NCI-H524 (cell line): Measurements from ENCODE around the gene GRK5.

Experiments
- DNase-seq, 2 experiments: peaks; one replicate each; lab custom pipeline; 2025; lab: John Stamatoyannopoulos, UW

The GRK5 gene

GRCh38 chr10:119405520-119405807 is 198.1 kb downstream of the GRK5 start:
- no peak for DNase-seq

GRCh38 chr10:119406137-119406536 is 198.8 kb downstream of the GRK5 start:
- DNase-seq = no peak

GRCh38 chr10:119406601-119407253 is 199.4 kb downstream of the GRK5 start:
- DNase-seq = no peak

- DNase-seq = no peak
These were observed 199.9 kb downstream of the GRK5 start for GRCh38 chr10:119407254-119407777.

GRCh38 chr10:119408072-119408471 is 200.7 kb downstream of the GRK5 start:
- DNase-seq = no peak

GRCh38 chr10:119408969-119409371 is 201.6 kb downstream of the GRK5 start:
- DNase-seq = no peak

- DNase-seq = no peak
These were observed 202.0 kb downstream of the GRK5 start for GRCh38 chr10:119409385-119409784.

GRCh38 chr10:119409906-119410305 is 202.5 kb downstream of the GRK5 start:
- DNase-seq = no peak

GRCh38 chr10:119410361-119411116 is 203.2 kb downstream of the GRK5 start:
- DNase-seq = no peak

- DNase-seq = peak; percentile 72 to 82
These were observed 205.1 kb downstream of the GRK5 start for GRCh38 chr10:119412244-119413092.

GRCh38 chr10:119413093-119413453 is 205.7 kb downstream of the GRK5 start:
- DNase-seq = no peak

- no peak for DNase-seq
These were observed 206.2 kb downstream of the GRK5 start for GRCh38 chr10:119413471-119414080.

GRCh38 chr10:119414081-119414611 is 206.8 kb downstream of the GRK5 start:
- no peak for DNase-seq

GRCh38 chr10:119415121-119415520 is 207.8 kb downstream of the GRK5 start:
- no peak for DNase-seq

GRCh38 chr10:119415536-119416503 is 208.4 kb downstream of the GRK5 start:
- DNase-seq = no peak

- peak; percentile 25 to 45 for DNase-seq
These were observed 209.5 kb downstream of the GRK5 start for GRCh38 chr10:119416855-119417254.

GRCh38 chr10:119417852-119418251 is 210.5 kb downstream of the GRK5 start:
- no peak for DNase-seq

- DNase-seq = no peak
These were observed 211.0 kb downstream of the GRK5 start for GRCh38 chr10:119418362-119418761.

GRCh38 chr10:119419931-119420330 is 212.6 kb downstream of the GRK5 start:
- DNase-seq = no peak

- DNase-seq = no peak
These were observed 213.8 kb downstream of the GRK5 start for GRCh38 chr10:119420950-119421875.
